ENCODE measurements around the gene ATP5F1E.

Gene ATP5F1E

DNA sequence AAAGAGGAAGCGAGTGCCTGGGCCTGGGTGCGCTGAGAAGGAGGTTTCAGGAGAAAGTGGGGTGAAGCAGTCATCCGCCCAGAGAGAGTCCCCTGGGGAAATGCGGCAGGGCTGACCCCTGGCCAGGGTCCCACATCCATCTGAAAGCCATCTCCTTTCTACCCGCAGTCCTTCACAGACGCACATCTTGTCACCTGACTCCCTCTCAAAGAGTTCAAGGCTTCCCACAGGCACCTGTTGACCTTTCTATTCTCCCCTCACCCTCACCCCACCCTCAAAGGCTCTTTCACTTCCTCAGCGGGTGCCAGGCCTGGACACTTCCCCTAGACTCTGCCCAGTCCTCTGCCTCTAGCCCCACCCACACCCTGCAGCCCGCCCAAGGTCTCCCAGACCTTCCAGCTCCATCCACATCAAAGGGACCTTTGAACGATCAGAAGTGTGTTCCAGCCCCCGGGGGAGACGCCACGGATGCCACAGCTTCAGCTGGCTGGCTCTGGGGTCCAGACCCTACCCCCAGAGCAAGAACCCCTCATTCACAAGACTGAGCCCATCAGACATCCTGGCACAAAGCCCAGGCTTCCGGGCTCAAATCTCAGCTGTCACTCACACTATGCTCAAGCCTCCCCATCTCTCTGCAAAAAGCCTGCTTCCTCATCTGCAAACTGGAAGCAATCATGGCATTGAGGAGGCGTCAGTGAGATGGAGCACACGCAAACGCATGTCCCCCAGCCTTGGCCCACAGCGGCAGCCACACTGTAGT, 27.2 kb downstream of the ATP5F1E start:
- DNase-seq = no peak

DNA sequence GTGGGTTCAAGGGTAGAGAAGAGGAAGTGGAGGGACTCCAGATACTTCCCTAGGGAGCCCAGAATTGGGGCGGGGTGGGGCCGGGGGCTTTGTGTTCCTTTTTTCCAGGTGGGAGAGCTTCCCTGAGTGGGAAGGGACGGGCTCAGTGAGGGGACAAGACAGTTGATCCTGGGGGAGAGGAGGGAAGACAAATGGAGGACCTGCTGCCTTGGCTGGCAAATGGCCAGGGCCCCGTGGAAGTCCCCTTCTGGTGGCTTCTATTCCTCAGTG, 27.7 kb downstream of the ATP5F1E start:
- DNase-seq = no peak

DNA sequence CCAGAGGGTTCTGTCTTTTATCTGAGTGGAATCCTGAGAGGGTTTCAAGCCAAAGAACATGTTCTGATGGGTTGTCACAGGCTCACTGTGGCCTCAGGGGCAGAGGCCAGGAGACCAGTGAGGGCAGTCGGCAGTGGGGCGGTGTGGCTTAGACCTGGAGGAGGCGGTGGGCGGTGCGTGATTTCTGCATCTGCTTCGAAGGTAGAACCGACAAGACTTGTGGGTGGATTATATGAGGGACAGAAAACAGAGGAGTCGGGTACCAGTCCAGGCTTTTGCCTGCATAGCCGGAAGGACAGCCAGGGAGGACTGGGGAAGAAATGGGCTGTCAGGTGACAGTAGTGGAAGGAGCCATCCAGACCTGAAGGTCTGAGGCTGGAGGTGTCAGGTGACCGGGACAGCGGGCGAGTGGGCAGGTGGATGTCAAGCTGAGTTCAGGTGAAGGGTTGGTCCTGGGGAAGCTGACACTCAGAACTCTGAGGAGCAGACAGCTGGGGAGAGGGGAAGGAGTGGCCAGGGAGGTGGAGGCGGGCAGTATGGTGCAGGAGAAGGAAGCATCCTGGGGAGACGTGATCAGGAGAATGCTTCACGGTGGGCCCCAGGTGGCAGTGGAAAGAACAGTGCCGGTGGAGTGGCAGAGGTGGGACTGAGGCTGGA, 28.2 kb downstream of the ATP5F1E start:
- no peak for DNase-seq

DNA sequence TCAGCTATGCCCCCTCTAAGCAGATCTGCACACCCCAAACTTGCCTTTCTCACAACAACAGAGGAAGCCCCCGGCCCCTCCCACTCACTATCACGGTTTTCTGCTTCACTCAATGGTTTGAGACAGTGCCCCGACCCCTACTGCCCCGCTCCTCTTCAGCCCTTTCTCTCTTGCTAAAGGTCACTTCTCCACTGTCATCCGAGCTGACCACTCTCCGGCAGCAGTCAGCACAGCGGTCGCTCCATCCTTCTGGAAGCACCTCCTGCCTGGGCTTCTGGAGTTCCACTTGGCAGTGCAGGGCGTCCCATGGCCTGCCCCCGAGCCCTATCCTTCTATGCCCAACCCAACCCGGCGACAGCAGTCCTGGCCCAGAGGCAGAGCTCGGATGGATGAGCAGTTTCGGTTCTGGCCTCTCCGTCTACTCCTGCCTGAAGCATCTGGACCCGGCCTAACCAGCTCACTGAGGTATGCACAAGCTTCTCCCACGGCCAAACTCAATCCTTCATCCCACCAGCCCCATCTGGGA, 29.2 kb downstream of the ATP5F1E start:
- no peak for DNase-seq

DNA sequence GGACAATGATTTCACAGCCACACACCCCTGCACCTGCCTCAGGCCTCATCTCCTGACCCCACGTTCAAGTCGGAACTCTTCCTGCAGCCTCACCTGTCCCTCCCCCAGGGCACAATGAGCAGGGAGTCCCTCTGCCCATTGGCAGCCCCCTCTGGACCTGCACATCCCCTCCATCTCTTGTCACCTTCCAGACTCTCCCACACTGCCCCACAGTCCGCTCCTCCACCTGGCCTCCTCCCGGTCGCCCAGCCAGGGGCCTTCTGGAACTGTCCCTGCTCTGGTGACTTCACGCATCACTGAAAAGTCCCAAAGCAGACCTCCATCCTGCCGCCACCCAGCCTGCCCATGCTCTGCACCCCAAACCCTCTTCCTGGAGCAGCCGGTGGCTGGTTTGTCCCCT, 29.7 kb downstream of the ATP5F1E start:
- DNase-seq = no peak

DNA sequence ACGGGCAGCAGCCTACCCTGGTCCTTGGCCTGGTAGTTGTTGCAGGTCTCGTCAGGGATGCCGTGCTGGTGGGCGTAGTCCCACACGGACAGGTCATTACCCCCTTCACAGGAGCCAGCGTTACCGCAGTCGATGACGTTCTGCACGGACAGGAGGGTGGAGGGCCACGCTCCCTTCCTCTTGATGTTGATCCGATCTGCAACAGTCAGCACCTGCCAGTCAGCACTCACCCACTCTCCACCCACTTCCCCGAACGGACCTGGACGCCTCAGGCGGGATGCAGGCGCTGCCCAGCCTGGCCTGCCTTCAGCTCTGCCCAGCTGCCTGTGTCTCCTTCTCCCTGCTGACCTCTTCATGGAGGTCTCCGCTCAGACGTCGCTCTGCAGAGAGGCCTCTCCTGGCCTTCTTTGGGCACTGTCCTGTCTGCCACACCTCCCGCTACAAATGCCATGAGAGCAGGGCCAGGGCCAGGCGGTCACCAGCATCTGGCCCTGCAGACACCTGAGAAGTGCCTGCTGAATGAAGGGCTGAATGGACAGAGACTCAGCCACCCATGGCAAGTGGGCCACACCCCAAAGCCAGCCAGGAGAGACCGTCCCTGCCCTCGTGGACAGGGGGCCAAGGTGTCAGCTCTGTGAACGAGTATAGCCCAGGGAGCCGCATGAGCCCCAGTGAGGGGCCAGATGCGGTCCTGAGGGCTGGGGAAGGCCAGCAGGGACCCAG, 30.5 kb downstream of the ATP5F1E start:
- DNase-seq = no peak

DNA sequence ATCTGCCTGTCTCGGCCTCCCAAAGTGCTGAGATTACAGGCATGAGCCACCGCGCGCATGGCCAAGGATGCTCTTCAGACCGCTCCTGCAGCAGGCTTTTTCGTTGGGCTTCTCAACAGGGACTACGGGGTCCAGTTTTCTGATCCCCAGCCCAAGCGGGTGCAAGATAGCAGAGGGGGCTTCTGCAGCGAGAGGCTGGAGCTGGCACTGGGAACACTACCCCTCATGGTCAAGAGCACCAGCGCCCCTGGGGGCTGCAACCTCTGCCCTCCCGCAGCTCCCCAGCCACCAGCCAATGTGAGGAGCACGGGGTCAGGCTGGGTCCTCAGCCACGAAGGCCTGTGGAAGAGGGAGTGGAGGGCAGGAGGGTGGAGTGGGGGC, 31.1 kb downstream of the ATP5F1E start:
- no peak for DNase-seq

DNA sequence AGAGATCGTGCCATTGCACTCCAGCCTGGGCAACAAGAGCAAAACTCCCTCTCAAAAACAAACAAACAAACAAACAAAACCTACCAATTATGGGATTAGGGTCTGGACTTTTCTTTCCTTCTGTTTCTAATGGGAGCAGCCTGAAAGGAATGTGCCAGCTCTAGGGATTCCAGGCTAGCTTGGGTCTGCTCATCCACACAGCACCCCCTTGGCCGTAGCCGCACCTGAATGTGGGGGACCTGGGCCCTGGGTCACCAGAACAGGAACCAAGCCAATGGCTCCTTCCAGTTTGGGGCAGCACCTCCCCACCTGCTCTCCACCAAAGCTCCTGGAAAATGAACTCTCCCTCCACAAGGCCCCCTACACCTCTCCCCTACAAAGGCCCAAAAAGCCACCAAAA, 31.8 kb downstream of the ATP5F1E start:
- no peak for DNase-seq

DNA sequence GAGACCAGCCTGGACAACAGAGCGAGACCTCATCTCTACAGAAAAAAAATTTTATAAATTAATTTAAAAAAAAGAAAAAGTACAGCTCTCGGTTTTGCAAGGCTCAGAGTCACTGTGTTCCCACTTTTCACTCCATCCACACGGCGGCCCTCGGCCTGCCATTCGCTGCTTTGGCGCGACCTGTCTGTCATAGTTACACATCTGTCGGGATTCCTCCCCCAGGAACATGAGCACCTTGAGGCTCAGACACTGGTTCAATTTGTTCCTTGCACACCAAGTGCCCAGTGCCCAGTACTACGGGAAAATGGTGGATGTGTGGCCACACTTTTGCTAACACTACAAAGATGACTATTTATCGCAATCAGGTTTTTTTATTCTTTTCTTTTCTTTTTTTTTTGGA, 33.5 kb downstream of the ATP5F1E start:
- no peak for DNase-seq

DNA sequence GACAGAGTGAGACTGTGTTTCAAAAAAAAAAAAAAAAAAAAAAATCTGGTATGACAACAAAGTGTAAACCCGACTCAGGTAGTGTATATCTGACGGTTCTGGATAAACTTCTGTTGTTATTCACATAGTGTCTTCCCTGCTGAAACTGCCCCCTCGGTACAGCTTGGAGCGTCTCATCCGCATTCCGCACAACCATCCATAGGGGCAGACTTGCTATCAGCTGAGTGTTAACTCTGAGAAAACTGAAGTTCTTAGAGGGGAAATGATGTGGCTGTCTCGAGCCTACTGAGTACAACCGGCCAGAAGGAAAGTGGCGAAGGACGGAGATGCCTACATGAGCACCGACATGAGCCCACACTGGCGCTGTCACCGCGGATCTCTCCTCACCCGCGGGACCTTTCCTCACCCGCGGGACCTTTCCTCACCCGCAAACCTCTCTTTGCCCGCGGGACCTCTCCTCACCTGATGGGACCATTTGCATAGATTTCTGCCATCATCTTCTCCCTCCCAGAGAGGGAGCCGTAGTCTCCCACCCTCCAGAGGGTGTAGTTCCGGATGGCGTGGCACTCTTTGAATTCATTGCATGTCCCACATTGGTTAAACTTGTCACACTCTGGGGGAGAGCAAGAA, 34.9 kb downstream of the ATP5F1E start:
- no peak for DNase-seq

DNA sequence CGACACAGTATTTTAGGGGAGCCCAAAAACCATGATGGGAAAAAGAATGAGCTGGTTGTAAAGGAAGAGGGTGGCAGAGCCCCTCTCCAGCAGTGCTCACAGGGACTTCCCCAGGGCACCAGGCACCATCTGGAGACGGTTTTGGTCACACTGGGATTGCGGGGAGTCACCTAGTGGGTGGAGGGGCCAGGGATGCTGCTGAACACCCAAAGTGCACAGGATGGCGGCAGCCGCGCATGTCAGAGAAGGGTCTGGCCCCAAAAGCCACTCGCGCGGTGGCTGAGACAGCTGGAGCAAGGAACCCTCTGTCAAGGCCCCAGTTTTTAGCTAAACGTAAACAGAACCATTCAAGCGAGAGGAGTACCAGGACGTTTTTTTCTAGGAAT, 35.9 kb downstream of the ATP5F1E start:
- DNase-seq = no peak

DNA sequence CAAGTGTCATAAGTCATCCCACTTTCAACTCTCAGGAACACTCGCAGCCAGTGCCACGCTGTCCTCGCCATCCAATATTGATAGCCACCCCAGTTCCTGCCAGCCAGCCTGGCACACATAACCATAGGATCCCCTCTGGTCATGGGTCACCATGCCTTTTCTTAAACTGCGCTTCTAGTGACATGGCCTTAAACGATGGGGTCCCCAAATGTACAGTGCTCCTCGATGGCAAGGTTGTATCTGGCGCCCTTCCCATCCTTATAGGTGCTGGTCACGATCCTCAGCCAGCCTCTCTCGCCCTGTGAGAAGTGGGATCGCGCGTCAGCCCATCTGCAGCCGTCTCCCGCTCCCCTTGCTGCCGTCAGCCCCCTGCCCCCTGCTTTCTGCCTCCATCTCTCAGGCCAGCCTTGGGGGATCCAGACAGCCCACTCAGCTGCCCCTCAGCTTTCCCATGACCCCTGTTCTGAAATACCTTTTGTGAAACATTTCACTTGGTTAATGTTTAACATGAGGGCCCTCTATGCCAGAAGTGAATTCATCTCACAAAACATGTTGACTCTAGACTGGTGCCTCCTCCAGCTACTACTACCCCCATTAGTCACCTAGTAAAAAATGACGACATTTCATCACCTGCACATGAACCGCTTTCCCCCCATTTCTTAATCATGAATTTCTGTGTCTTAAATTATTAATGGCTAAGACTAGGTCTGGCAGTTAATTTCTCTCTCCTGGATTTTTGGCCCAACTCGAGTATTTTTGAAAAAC, 36.5 kb downstream of the ATP5F1E start:
- DNase-seq = peak; percentile 88

DNA sequence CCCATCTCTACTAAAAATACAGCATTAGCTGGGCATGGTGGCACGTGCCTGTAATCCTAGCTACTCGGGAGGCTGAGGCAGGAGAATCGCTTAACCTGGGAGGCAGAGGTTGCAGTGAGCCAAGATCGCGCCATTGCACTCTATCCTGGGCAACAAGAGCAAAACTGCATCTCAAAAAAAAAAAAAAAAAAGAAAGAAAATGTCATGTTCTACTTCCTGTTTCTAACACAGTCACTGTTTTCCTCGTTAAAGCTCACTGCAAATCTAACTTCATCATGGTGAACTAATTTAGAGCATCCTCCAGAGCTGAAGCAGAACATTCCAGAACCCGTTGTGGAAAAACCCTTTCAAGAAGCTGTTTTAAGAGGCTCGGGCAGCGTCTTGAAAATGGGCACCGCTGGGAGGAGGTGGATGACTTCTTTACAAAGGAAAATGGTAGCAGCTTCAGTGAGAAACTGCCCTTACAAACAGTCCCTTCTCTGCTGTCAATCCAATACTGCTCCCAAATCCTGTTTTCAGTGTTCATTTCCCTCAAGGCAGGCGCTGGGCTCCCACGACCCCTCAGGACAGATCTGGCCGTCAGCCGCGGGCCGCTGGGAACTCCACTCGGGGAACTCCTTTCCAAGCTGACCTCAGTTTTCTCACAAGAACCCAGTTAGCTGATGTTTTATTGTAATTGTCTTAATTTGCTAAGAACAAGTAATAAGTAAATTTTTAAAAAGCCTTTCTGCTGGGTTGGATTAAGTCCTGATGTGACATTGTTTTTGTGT, 37.6 kb downstream of the ATP5F1E start:
- no peak for DNase-seq

DNA sequence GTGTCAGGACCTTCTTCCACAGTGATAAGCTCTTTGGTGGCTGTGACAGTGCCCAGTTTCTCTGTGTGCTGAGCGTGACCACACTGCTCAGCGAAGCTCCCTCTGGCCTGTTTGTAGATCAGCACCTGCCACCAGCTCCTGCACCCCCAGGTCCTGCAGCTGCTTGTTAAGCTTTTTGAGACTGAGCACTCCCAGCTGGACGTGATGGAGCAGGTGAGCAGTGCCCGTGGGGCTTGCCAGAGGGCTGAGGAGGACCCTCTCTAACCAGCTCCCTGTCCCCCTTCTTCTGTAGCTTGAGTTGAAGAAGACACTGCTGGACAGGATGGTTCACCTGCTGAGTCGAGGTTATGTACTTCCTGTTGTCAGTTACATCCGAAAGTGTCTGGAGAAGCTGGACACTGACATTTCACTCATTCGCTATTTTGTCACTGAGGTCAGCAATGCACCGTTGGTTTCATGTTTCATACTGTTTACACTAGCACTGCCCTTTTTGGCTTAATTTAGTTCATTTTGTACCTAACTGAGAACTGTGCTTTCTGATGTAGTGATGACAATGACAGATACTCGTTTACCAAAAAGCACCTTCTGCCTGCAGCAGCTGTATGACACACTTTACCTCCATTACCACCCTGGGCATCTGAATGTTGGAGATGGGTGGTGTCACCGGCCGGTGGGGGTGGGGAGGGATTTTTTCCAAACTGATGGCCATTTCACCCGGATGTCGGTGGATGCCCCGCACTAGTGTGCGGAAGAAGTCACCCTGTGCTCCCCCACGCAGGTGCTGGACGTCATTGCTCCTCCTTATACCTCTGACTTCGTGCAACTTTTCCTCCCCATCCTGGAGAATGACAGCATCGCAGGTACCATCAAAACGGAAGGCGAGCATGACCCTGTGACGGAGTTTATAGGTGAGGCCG, 38.5 kb downstream of the ATP5F1E start:
- DNase-seq = peak; percentile 79

DNA sequence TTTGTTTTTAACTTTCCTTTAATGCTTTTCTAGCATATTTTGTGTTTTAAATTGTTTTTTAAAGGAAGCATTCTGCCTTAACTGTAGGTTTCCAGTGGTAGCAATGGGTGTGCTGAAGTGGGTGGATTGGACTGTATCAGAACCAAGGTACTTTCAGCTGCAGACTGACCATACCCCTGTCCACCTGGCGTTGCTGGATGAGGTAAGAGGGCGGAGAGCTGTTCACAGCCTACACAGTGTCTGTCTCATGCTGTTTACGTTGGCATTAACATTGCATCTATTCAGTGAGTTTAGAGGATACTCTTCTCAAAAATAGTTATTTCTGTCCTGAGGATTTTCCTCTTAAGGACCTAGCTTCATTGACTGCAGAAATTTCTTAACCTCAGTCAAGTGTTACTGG, 39.2 kb downstream of the ATP5F1E start:
- peak; percentile 66 for DNase-seq

DNA sequence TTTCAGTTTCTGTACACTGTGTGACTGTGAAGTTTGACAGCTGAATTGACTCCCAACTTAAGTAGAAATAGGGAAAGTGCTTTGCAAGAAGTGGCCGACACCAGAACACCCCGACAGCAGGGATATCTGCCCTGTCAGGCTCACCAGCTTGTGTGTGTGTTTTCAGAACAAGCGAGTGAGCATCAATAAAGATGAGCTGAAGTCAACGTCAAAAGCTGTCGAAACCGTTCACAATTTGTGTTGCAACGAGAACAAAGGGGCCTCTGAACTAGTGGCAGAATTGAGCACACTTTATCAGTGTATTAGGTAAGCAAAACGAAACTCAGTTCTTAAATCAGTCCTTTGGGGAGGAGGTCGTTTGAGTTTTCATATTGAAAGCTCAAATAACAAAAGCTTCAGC, 40.4 kb downstream of the ATP5F1E start:
- no peak for DNase-seq

DNA sequence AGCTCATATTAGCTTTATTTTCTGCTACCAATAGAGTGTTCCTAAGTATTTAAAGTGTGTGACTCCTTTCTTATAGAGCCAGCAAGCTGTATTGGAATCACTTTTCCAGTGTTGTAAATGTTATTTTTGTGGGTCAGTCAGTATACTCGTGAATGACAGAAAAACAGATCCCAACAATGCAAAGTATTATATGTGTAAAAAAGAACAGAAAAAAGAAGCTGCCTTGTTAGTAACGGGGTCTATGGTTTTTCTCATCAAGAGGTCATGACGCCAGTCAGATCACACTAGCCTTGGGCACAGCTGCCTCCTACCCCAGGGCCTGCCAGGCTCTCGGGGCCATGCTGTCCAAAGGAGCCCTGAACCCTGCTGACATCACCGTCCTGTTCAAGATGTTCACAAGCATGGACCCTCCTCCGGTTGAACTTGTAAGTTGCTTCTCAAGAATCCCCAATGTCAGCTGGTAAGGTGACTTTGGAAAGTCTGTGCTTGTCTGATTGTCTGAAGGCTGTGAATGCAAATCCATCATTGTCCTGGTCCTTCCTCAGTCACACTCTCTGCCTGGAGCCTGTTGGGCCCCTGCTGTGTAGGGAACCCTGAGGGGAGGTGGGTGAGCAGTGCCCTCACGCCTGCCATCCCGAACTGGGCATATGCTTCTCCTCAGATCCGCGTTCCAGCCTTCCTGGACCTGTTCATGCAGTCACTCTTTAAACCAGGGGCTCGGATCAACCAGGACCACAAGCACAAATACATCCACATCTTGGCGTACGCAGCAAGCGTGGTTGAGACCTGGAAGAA, 41.3 kb downstream of the ATP5F1E start:
- DNase-seq = no peak

DNA sequence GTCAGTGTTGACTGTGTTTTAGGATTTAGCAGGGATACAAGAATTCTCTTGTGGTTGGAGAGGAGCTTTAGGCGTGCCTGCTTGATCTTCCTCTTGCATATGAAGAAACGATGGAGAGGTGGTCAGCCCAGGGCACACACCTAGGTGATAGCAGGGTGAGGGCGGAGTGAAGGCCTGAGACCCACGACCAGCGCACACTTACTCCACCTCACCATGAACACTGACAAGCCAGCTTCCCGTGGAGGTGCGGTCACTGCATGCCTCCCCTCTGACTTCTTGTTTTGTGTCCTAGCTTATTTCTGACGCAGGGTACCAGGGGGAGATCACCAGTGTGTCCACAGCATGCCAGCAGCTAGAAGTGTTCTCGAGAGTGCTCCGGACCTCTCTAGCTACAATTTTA, 42.9 kb downstream of the ATP5F1E start:
- DNase-seq = no peak

DNA sequence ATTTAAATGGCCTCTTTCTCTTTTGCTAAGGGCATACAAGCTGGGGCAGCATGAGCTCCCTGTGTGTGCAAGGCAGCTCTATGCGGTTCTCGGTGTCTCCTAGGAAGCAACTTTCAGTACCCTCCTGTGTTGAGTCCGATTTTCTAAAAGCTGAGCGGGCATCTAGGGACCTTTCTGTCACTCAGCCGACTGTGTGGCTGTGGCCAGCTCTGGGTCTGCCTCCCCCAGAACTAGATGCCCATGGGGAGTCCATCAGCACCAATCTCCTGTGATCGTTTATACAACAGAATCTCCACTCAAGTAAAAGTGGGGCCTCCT, 43.6 kb downstream of the ATP5F1E start:
- no peak for DNase-seq

DNA sequence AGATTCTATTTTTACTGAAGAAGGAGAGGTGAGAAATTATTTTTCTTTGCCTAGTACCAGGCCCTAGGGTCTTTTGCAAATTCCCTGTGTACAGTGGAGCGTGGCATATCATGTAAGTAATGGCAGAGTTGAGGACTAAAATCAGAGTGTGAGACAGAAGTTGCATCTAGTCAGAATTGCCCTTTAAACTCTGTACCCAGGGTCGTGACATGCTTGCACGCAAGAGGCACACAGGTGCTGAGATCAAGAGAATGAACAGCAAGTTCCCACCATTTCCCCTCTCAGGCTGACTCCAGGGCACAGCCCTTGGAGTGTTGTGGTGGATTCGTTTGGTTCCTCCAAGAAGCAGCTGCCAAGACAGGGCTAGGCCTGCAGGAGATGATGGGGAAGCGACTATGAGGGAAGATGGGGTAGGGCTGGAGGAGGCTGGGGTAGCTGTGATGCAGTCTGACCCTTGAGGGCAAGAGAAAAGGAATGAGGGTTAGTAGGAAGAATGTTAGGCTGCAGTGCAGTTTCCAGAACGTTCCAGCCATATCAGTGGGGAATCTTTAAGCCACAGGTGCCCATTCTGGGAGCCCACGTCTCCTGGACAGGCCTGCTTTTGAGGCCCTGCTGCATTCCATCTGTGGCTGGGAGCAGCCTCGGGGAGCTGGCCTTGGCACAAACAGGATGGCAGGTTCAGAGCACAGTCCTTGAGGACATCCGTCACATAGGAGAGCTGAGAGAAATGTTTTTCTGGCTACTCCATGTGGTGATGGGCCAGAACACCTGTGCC, 44.2 kb downstream of the ATP5F1E start:
- no peak for DNase-seq

Data from DMS53 (cell line).